ENCODE measurements around the gene COL4A2.

- no peak for TF ChIP-seq POLR2A (IDR thresholded peaks at IDR 0.05)
- TF ChIP-seq, protein P1, sequence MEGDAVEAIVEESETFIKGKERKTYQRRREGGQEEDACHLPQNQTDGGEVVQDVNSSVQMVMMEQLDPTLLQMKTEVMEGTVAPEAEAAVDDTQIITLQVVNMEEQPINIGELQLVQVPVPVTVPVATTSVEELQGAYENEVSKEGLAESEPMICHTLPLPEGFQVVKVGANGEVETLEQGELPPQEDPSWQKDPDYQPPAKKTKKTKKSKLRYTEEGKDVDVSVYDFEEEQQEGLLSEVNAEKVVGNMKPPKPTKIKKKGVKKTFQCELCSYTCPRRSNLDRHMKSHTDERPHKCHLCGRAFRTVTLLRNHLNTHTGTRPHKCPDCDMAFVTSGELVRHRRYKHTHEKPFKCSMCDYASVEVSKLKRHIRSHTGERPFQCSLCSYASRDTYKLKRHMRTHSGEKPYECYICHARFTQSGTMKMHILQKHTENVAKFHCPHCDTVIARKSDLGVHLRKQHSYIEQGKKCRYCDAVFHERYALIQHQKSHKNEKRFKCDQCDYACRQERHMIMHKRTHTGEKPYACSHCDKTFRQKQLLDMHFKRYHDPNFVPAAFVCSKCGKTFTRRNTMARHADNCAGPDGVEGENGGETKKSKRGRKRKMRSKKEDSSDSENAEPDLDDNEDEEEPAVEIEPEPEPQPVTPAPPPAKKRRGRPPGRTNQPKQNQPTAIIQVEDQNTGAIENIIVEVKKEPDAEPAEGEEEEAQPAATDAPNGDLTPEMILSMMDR (IDR thresholded peaks at IDR 0.05 in 4 of 5, conservative IDR thresholded peaks at IDR 0.05 in 1 of 5): no peak
These were observed 106.1 kb downstream of the COL4A2 start for GRCh38 chr13:110413016-110413675.
